GM12891 (cell line): ENCODE data around the gene UBE3B.

Experiments used
- DNase-seq: peaks from one replicate; pipeline ENCODE4 v3.0.0; 2011; ENCODE audit warnings: low spot score; ENCODE audit not compliant: insufficient read length
- FAIRE-seq: peaks from 2 replicates; lab custom pipeline; 2011; peaks lifted over from hg19 to GRCh38; lab: Jason Lieb, UNC
- PAX5 ChIP-seq: IDR thresholded peaks from 2 replicates; pipeline ENCODE4 v1.6.1; 2011; ENCODE audit warnings: low read length, moderate library complexity, mild to moderate bottlenecking; ENCODE audit not compliant: insufficient read depth, severe bottlenecking
- POLR2A ChIP-seq: IDR thresholded peaks from 2 replicates; pipeline ENCODE4 v1.6.1; 2011; ENCODE audit warnings: low read depth, low read length, control low read depth
- POLR2AphosphoS5 ChIP-seq: IDR thresholded peaks from 2 replicates; pipeline ENCODE4 v1.6.1; 2011; ENCODE audit warnings: low read depth, low read length, control low read depth
- POU2F2 ChIP-seq: IDR thresholded peaks from 2 replicates; pipeline ENCODE4 v1.6.1; 2011; ENCODE audit warnings: low read depth, mild to moderate bottlenecking, control low read depth, low read length, moderate library complexity
- SPI1 ChIP-seq: IDR thresholded peaks from 2 replicates; pipeline ENCODE4 v1.6.1; 2011; ENCODE audit warnings: low read depth, low read length, control low read depth
- TAF1 ChIP-seq: IDR thresholded peaks from 2 replicates; pipeline ENCODE4 v1.6.1; 2011; ENCODE audit warnings: low read depth, low read length, control low read depth

Gene UBE3B

DNA sequence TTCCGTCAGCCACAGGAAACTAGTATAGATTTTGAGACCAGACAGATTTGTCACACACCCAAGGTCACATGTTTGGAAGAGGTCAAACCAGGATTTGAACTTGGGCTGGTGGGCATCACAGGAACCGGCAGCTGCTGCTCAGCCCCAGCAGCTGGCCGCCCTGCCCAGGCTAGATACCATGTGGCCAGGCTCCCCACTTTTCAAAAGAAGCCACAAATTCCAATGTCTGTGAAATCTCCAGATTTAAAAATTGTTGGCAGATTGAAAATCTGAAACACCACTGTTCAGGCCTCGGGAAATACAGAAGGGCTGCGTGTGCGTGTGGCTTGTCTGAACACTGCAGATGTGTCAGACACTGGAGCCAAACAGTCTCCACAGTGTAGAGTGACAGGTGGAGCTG is 65.4 kb downstream of the UBE3B start:
- FAIRE-seq: no peak
- DNase-seq: no peak
- no peak for TF ChIP-seq SPI1

DNA sequence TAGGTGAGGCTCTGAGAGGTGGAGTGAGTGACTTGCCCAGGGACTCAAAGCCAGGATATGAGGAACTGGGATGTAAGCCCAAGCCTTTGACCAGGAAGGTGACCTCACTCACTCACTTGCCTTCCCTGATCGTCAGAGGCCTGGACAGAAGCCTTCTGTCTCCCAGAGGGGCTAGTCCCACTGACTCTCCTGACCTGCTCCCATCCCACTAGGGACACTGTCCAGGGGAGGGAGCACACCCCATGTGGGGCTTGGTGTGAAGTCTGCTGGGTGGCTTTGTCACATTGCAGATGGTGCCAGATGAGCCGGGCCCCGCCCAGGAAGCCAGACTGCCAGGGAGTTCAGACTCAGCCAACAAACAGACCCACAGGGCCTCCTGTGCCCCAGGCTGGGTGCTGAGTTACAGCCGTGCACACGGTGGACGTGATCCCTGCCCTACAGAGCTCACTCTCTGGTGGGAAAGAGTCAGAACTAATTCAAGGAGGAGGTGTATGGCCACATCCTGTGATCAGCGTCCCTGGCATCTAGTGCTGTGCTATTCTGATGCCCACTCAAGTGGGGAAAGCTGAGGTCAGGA is 67.6 kb downstream of the UBE3B start:
- no peak for DNase-seq
- TF ChIP-seq POU2F2: no peak
- TF ChIP-seq TAF1: no peak
- no peak for TF ChIP-seq PAX5
- TF ChIP-seq POLR2AphosphoS5: no peak
- no peak for TF ChIP-seq POLR2A
- no peak for TF ChIP-seq SPI1
- FAIRE-seq: no peak

DNA sequence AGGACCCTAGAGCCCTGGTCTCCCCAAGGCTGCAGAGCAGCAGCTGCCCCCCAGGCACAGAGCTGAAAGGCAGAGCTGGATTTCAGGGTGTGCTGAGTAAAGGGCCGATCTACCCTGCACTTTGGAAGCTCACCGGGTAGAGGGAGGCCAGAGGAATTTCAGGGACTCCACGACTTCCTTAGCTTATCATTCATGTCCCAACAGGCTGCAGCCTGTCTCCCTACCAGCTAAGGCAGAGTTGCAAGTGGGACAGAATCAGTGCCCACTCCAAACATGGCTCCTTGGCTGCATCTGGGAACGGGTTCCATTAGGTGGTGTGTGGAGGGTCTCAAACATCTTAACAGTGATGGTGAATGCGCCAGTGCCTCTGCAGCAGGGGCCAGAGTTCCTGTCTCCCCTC is 68.4 kb downstream of the UBE3B start:
- TF ChIP-seq TAF1 (no peak), POU2F2 (no peak), POLR2A (no peak), SPI1 (no peak), PAX5 (no peak), POLR2AphosphoS5 (no peak)
- FAIRE-seq: no peak

DNA sequence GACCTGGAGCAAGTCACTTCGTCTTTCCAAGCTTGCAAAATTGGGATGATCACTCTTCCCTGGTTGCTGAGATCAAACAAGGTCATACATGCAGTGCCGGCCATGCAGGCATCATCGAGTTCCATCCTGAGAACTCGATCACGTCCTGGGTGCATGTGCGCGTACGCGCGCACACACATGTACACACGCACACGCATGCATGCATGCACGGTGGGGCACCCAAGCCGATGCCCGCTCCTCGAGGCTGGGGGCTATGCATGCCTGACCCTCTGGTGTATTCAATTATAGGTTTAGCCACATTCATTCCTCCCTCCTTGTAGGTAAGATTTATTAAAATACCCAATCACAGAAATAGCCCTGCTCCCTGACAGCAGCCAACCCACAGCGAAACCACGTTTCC is 69.9 kb downstream of the UBE3B start:
- DNase-seq: no peak
- TF ChIP-seq TAF1: no peak
- TF ChIP-seq POLR2AphosphoS5: no peak
- no peak for TF ChIP-seq POLR2A
- TF ChIP-seq PAX5: no peak
- no peak for TF ChIP-seq SPI1
- TF ChIP-seq POU2F2: no peak
- no peak for FAIRE-seq

More for the DNA sequence above, 68.4 kb downstream of the UBE3B start:
- no peak for DNase-seq

DNA sequence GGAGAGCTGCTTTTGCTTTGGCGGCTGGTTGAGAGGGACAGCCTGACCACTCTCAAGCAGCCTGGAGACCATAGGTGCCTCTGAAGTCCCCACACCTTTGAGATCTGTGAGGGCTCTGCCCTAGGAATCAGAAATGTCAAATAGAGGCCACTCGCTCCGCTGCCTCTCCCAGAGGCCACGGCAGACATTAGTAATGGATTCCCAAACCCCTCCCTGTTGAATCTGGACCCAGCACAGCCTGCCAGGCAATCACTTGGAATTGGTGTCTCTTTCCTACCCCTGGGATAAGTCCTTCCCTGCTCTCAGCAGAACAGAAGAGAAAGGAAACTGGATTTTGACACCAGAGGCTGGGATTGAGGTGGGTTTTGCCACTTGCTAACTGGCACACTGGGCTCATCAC is 70.8 kb downstream of the UBE3B start:
- TF ChIP-seq POU2F2 (no peak), PAX5 (no peak)
- no peak for FAIRE-seq
- DNase-seq: no peak

DNA sequence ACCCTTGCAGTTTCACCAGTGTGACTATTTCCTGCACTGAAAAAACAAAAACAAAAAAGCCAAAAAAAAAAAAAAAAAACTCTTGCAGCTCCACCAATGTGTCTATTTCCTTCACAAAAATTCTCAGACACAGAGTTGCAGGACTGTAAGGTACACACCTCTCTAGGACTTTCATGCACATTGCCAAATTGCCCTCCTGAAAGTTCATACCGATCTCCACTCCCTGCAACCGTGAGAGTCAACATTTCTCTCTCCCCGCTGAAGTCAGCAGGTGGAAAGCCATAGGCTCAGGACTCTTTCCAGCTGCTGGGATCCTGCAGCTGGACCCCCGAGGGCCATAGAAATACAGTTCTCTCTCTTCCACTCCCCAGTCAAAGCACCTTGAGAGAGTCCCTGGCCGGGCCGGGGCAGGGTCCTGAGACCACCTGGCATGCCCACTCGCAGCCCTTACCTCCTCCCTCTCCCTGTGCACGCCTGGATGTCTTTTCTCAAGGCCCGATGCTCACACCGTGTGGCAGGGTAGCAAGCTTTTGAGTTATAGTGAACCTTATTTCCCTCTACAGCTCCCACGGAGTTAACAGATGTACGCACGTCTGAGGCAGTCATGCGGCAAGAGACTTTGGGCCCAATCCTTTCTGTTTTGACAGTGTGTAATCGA is 72.3 kb downstream of the UBE3B start:
- FAIRE-seq (no peak), DNase-seq (no peak)
- no peak for TF ChIP-seq TAF1
- TF ChIP-seq SPI1: no peak
- TF ChIP-seq POLR2A: no peak
- TF ChIP-seq POU2F2: no peak
- TF ChIP-seq POLR2AphosphoS5: no peak
- no peak for TF ChIP-seq PAX5

DNA sequence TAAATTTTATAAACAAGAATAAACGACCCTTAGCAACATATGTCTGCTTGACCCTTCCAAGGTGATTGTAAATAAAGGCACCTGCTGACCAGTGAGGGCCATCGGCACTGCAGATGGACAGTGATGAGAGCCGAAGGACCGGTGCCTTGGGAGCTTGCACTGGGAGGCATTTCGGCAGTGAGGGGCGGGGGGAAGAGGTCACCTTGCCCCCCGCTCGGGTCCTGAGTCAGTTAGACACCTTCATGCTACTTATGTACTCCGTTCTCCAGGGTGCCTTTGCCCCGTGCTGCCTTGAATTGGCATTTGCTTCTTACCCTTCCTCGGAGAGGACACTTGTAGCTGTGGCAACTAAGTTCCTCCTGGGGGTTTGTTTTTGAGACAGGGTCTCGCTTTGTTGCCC is 72.8 kb downstream of the UBE3B start:
- TF ChIP-seq TAF1: no peak
- no peak for TF ChIP-seq POLR2AphosphoS5
- no peak for TF ChIP-seq POU2F2
- no peak for TF ChIP-seq SPI1
- TF ChIP-seq POLR2A: no peak
- TF ChIP-seq PAX5: no peak
- DNase-seq (no peak), FAIRE-seq (no peak)

DNA sequence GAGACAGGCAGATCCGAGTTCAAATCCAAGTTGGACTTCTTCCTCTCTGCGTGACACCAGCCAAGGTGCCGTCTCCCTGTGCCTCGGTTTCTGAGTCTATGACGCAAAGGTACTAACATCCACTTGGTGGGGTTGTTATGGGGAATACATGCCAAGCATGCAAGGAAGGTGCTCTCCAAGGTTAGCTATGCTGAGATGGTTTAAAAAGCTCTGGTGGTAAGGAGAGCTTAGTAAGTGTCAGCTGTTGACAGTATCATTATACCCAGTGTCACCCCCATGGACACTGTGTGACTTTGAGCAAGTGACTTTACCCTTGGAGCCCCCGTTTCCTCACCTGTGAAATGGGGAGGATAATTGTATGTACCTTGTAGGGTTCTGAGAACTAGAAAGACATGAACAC is 73.7 kb downstream of the UBE3B start:
- FAIRE-seq (no peak), DNase-seq (no peak)
- TF ChIP-seq PAX5 (no peak), SPI1 (no peak)

DNA sequence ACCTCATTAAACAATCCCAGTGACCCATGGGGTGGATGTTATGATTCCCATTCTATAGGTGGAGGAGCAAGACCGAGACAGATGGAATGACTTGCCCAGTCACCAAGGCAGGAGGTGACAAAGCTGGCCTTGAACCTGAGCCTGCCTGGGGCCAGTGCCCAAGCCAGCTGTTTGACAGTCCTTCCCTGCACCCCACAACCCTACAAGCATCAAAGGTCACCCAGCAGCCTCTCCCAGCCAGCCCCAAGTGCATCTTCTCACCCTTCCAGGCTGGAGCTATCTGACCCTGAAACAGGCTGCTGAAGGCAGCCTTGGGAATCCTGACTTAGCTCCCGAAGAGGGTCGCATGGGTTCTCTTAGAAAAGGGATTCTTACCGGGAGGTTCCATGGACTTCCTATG is 75.5 kb downstream of the UBE3B start:
- FAIRE-seq: no peak
- no peak for DNase-seq
- TF ChIP-seq TAF1: no peak

DNA sequence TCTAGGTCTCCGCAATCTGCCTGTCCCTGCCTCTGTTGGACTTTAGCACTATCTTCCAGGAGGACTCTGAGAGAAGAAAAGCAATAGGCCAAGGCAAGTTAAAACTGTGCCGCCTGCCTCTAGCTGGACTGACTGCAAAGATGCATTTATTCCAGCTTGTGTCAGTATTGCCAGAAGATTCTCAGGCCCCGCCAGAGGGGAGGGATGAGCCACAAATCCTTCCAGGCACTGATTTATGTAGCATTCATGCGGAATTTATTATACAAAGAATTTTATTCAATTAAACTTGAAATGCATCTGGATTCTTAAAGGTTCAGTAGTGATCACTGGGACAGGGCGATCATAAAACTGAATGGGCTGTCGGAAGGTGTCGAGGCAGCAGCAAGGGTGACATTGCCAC is 76.0 kb downstream of the UBE3B start:
- DNase-seq (no peak), FAIRE-seq (no peak)
- TF ChIP-seq SPI1 (no peak), TAF1 (no peak), POU2F2 (no peak), POLR2A (no peak), PAX5 (no peak), POLR2AphosphoS5 (no peak)
